ENCODE results near the gene NRBF2. TPM values are rescaled to one million over a fixed set of nuclear protein-coding genes. Genes with fewer than 3 reads are reported as not detected.
A peak's percentile ranks its signal among the peaks of the same experiment; 100 is the strongest.

Gene NRBF2
- total RNA-seq, 2 donors from 2014 or later: 27.5 to 28.9 TPM

DNA sequence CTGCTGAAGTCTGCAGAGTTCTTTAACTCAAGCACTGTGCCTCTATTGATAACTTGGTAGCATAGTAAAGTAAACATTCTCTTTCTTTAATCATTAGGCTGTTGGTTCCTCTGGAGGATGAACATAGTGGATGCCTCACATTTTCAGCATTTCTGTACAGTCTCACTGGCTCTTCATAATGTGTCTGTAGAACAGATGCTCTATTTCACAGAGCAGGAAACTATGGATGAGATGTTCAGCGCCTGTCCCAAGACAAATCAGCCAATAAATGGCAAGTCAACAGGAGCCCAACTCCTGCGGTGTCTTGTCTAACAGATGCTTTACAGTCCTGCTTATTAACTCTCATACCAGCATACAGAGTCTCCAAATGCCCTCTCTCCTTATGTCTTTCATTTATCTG, 36.5 kb downstream of the NRBF2 start:
- no peak overlapping the region for H3K27ac ChIP-seq (ENCODE audit: low read depth, low read length)
- H3K27ac Mint-ChIP-seq: no peak overlapping the region
- peaks cover 70% of the 10 kb centered on the region for H3K36me3 Mint-ChIP-seq (ENCODE audit: low read depth)
- H3K27me3 Mint-ChIP-seq (ENCODE audit: insufficient read depth): no peaks in the 10 kb centered on the region
- no peak for DNase-seq
- H3K36me3 ChIP-seq (ENCODE audit: control insufficient read depth, insufficient read depth, low read length): peaks cover 94% of the 10 kb centered on the region
- no peak overlapping the region for H3K4me3 Mint-ChIP-seq
- H3K9me3 Mint-ChIP-seq: no peaks in the 10 kb centered on the region
- no peaks in the 10 kb centered on the region for H3K9me3 ChIP-seq (ENCODE audit: control insufficient read depth, low read length)
- H3K9ac ChIP-seq (ENCODE audit: extremely low read depth, low read length, poor library complexity, severe bottlenecking): no peak overlapping the region
- TF ChIP-seq, protein P1, sequence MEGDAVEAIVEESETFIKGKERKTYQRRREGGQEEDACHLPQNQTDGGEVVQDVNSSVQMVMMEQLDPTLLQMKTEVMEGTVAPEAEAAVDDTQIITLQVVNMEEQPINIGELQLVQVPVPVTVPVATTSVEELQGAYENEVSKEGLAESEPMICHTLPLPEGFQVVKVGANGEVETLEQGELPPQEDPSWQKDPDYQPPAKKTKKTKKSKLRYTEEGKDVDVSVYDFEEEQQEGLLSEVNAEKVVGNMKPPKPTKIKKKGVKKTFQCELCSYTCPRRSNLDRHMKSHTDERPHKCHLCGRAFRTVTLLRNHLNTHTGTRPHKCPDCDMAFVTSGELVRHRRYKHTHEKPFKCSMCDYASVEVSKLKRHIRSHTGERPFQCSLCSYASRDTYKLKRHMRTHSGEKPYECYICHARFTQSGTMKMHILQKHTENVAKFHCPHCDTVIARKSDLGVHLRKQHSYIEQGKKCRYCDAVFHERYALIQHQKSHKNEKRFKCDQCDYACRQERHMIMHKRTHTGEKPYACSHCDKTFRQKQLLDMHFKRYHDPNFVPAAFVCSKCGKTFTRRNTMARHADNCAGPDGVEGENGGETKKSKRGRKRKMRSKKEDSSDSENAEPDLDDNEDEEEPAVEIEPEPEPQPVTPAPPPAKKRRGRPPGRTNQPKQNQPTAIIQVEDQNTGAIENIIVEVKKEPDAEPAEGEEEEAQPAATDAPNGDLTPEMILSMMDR (conservative IDR thresholded peaks at IDR 0.05): no peak
- no peaks in the 10 kb centered on the region for H3K4me1 ChIP-seq (ENCODE audit: control insufficient read depth, insufficient read depth, low read length)
- 95 to 100% methylated on average over 1 to 2 of the region's 2 CpGs for whole genome bisulfite sequencing, 2 experiments (ENCODE audit: insufficient coverage in 1 of 2, insufficient read length in 1 of 2)
- no peak overlapping the region for H3K4me3 ChIP-seq (ENCODE audit: low read length)
- H3K27me3 ChIP-seq (ENCODE audit: control insufficient read depth, insufficient read depth, low read length, poor library complexity, severe bottlenecking): no peaks in the 10 kb centered on the region
- peaks cover 16% of the 10 kb centered on the region for H3K4me1 Mint-ChIP-seq

- Mint-ChIP-seq H3K4me3 (no peak overlapping the region), H3K36me3 (ENCODE audit: low read depth) (peaks cover 70% of the 10 kb centered on the region), H3K4me1 (peaks cover 16% of the 10 kb centered on the region), H3K9me3 (no peaks in the 10 kb centered on the region), H3K27me3 (ENCODE audit: insufficient read depth) (no peaks in the 10 kb centered on the region), H3K27ac (peak overlapping the region; percentile 45)
- no peaks in the 10 kb centered on the region for H3K27me3 ChIP-seq (ENCODE audit: control insufficient read depth, insufficient read depth, low read length, poor library complexity, severe bottlenecking)
- no peaks in the 10 kb centered on the region for H3K4me1 ChIP-seq (ENCODE audit: control insufficient read depth, insufficient read depth, low read length)
- no peaks in the 10 kb centered on the region for H3K9me3 ChIP-seq (ENCODE audit: control insufficient read depth, low read length)
- WGBS, 2 experiments (ENCODE audit: insufficient coverage in 1 of 2, insufficient read length in 1 of 2): 100% methylated on average over 1 of the region's 1 CpG; no CpG with 5 or more reads in 1 of the 2 experiments
- peaks cover 98% of the 10 kb centered on the region for H3K36me3 ChIP-seq (ENCODE audit: control insufficient read depth, insufficient read depth, low read length)
- no peak overlapping the region for H3K27ac ChIP-seq (ENCODE audit: low read depth, low read length)
- no peak for DNase-seq
- no peak overlapping the region for H3K4me3 ChIP-seq (ENCODE audit: low read length)
- no peak overlapping the region for H3K9ac ChIP-seq (ENCODE audit: extremely low read depth, low read length, poor library complexity, severe bottlenecking)
- TF ChIP-seq, protein P1 (conservative IDR thresholded peaks at IDR 0.05): no peak
These were observed 38.2 kb downstream of the NRBF2 start for GRCh38 chr10:63171255-63171855.

DNA sequence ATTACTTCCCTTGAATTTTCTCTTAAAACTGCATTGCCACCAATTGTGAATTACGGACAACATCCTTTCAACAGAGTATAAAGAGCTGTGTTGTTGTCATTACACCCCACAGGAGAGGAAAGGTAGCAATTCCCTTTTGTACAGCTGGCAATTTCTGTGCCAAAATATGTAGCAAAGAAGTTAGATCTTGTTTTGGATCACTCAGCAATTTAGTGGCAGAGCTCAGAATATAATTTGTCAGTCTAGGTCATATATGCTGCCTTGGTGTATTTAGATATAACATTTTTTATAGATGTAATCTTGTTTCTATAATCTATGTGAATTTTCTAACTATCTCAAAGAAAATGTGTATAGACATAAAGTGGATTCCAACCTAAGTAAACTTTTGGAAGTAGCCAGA, 38.8 kb downstream of the NRBF2 start:
- Mint-ChIP-seq H3K27me3 (ENCODE audit: insufficient read depth) (no peaks in the 10 kb centered on the region), H3K4me1 (peaks cover 16% of the 10 kb centered on the region), H3K36me3 (ENCODE audit: low read depth) (peaks cover 70% of the 10 kb centered on the region), H3K9me3 (no peaks in the 10 kb centered on the region), H3K27ac (no peak overlapping the region), H3K4me3 (no peak overlapping the region)
- H3K9me3 ChIP-seq (ENCODE audit: control insufficient read depth, low read length): no peaks in the 10 kb centered on the region
- H3K27me3 ChIP-seq (ENCODE audit: control insufficient read depth, insufficient read depth, low read length, poor library complexity, severe bottlenecking): no peaks in the 10 kb centered on the region
- peaks cover 98% of the 10 kb centered on the region for H3K36me3 ChIP-seq (ENCODE audit: control insufficient read depth, insufficient read depth, low read length)
- TF ChIP-seq, protein P1 (conservative IDR thresholded peaks at IDR 0.05): no peak
- no peaks in the 10 kb centered on the region for H3K4me1 ChIP-seq (ENCODE audit: control insufficient read depth, insufficient read depth, low read length)
- no peak overlapping the region for H3K27ac ChIP-seq (ENCODE audit: low read depth, low read length)
- no peak overlapping the region for H3K4me3 ChIP-seq (ENCODE audit: low read length)
- WGBS, 2 experiments (ENCODE audit: insufficient coverage in 1 of 2, insufficient read length in 1 of 2): 91 to 100% methylated on average over 1 of the region's 1 CpG
- no peak for DNase-seq
- no peak overlapping the region for H3K9ac ChIP-seq (ENCODE audit: extremely low read depth, low read length, poor library complexity, severe bottlenecking)
